ENCODE results near the gene EFNA3.

EFNA3 gene

GRCh38 chr1:155085504-155086127, 7.0 kb downstream of the EFNA3 start:
- peak; percentile 74 for DNase-seq

- DNase-seq: peak; percentile 81
Observed at GRCh38 chr1:155086128-155086741, 7.6 kb downstream of the EFNA3 start.

- DNase-seq: no peak
Observed at GRCh38 chr1:155086856-155087535, 8.4 kb downstream of the EFNA3 start.

GRCh38 chr1:155091071-155092051, 12.7 kb downstream of the EFNA3 start:
- peak; percentile 82 for DNase-seq

GRCh38 chr1:155092131-155092530, 13.5 kb downstream of the EFNA3 start:
- no peak for DNase-seq

GRCh38 chr1:155092641-155093040, 14.0 kb downstream of the EFNA3 start:
- DNase-seq: no peak

- no peak for DNase-seq
Observed at GRCh38 chr1:155093911-155094621, 15.4 kb downstream of the EFNA3 start.

- DNase-seq: no peak
Observed at GRCh38 chr1:155094622-155094948, 15.9 kb downstream of the EFNA3 start.

- DNase-seq: no peak
Observed at GRCh38 chr1:155099331-155099730, 20.7 kb downstream of the EFNA3 start.

- DNase-seq: no peak
Observed at GRCh38 chr1:155103325-155103724, 24.7 kb downstream of the EFNA3 start.

- no peak for DNase-seq
Observed at GRCh38 chr1:155104605-155105534, 26.2 kb downstream of the EFNA3 start.

- no peak for DNase-seq
Observed at GRCh38 chr1:155105604-155106011, 27.0 kb downstream of the EFNA3 start.

- DNase-seq: no peak
Observed at GRCh38 chr1:155106862-155107261, 28.2 kb downstream of the EFNA3 start.

- no peak for DNase-seq
Observed at GRCh38 chr1:155107309-155108264, 28.9 kb downstream of the EFNA3 start.

- no peak for DNase-seq
Observed at GRCh38 chr1:155108296-155108695, 29.7 kb downstream of the EFNA3 start.

- no peak for DNase-seq
Observed at GRCh38 chr1:155110381-155110780, 31.7 kb downstream of the EFNA3 start.

- no peak for DNase-seq
Observed at GRCh38 chr1:155110826-155111225, 32.2 kb downstream of the EFNA3 start.

GRCh38 chr1:155113450-155113980, 34.9 kb downstream of the EFNA3 start:
- no peak for DNase-seq

GRCh38 chr1:155116113-155116764, 37.6 kb downstream of the EFNA3 start:
- DNase-seq: no peak

Data from activated CD4-positive, alpha-beta T cell treated with anti-CD3 and anti-CD28 coated beads, Interleukin-2, amount 50 U/mL, for 16 hours (primary cell).